HFFc6 (cell line): ENCODE measurements around the gene ABCB11. TPM values are rescaled to one million over a fixed set of nuclear protein-coding genes. Genes with fewer than 3 reads are reported as not detected.
"Not testable (repeated sequence)": the region's sequence is repeated elsewhere in the genome, so short reads cannot be mapped to it uniquely, and the experiment has no call there.

Source experiments
- DNase-seq: peaks from one replicate; pipeline ENCODE4 v3.0.0-alpha.2; 2018
- H3K27ac Mint-ChIP-seq: 2 replicates; pipeline ENCODE4 v1.8.0; 2020; ENCODE audit warnings: mild to moderate bottlenecking, mixed read lengths
- H3K27me3 Mint-ChIP-seq: 2 replicates; pipeline ENCODE4 v1.8.0; 2021; ENCODE audit warnings: mild to moderate bottlenecking, moderate library complexity, mixed read lengths; ENCODE audit not compliant: insufficient read depth
- H3K36me3 Mint-ChIP-seq: 2 replicates; pipeline ENCODE4 v1.8.0; 2021; ENCODE audit warnings: low read depth, mixed read lengths
- H3K4me1 Mint-ChIP-seq: 2 replicates; pipeline ENCODE4 v1.8.0; 2020; ENCODE audit warnings: low read depth, mixed read lengths
- H3K4me3 Mint-ChIP-seq: 2 replicates; pipeline ENCODE4 v1.8.0; 2020; ENCODE audit warnings: mild to moderate bottlenecking, moderate library complexity, mixed read lengths
- H3K9me3 Mint-ChIP-seq: 2 replicates; pipeline ENCODE4 v1.8.0; 2020; ENCODE audit warnings: mild to moderate bottlenecking, mixed read lengths
- CTCF ChIP-seq: fragments of 200-600 bp; sonication (generic); IDR thresholded peaks from 2 replicates; pipeline ENCODE4 v1.5.0; 2021; ENCODE audit warnings: antibody characterized with exemption, mild to moderate bottlenecking
- total RNA-seq, 6 experiments: library from RNA; stranded (reverse); fragmentation: NEBNext Ultra II Directional; extraction: Animal tissue kit (Norgen Biotek cat#: 25700); gene quantifications; 2 replicates in 1 of 6; 3 replicates in 5 of 6; pipeline ENCODE4 v1.2.3, GENCODE V29; 2021

Gene ABCB11
- total RNA-seq, 6 experiments from 2014 or later, result 0.02 TPM; not detected in 5

- DNase-seq, result peak; percentile 90
- Mint-ChIP-seq H3K27me3 (peaks cover 9% of the 10 kb centered on the region), H3K27ac (peak within 1 kb of the TSS; percentile 91), H3K4me3 (peak within 1 kb of the TSS; percentile 100), H3K4me1 (peaks cover 28% of the 10 kb centered on the region), H3K36me3 (0 out of 2 replicates have a peak, but pooled peaks cover 5% of the 10 kb centered on the region), H3K9me3 (no peaks in the 10 kb centered on the region)
- TF ChIP-seq CTCF, result peak; percentile 39
Measured at GRCh38 chr2:168890006-168890782, 140.9 kb downstream of the ABCB11 start, which contains the start of gene SPC25. TSS of gene SPC25 (minus strand) at chr2:168890430. CDS start at chr2:168889519, 911 bp downstream.

GRCh38 chr2:168889635-168890005, 141.5 kb downstream of the ABCB11 start:
- TF ChIP-seq CTCF, result no peak
- peak overlapping the region; percentile 100 for H3K4me3 Mint-ChIP-seq
- peaks cover 34% of the 10 kb centered on the region for H3K4me1 Mint-ChIP-seq
- H3K9me3 Mint-ChIP-seq, result no peaks in the 10 kb centered on the region
- DNase-seq, result no peak
- peaks cover 7% of the 10 kb centered on the region for H3K27me3 Mint-ChIP-seq
- H3K27ac Mint-ChIP-seq, result peak overlapping the region; percentile 91
- 0 out of 2 replicates have a peak, but pooled peaks cover 5% of the 10 kb centered on the region for H3K36me3 Mint-ChIP-seq

- Mint-ChIP-seq H3K27ac (0 out of 2 replicates have a peak overlapping the region, but pooled peaks have one; percentile 5), H3K36me3 (0 out of 2 replicates have a peak, but pooled peaks cover 5% of the 10 kb centered on the region), H3K4me3 (no peak overlapping the region), H3K27me3 (no peaks in the 10 kb centered on the region; the same call in 1 of the 2 replicates), H3K9me3 (no peaks in the 10 kb centered on the region), H3K4me1 (peaks cover 25% of the 10 kb centered on the region)
- peak; percentile 41 for DNase-seq
- TF ChIP-seq CTCF, result no peak
Measured at GRCh38 chr2:168884975-168885374, 146.1 kb downstream of the ABCB11 start.

- H3K9me3 Mint-ChIP-seq, H3K36me3 Mint-ChIP-seq, H3K27ac Mint-ChIP-seq, DNase-seq, H3K27me3 Mint-ChIP-seq, H3K4me3 Mint-ChIP-seq: not testable (repeated sequence)
- peaks cover 17% of the 10 kb centered on the region for H3K4me1 Mint-ChIP-seq
Measured at GRCh38 chr2:168882163-168882562, 149.0 kb downstream of the ABCB11 start.

GRCh38 chr2:168874368-168875054, 156.6 kb downstream of the ABCB11 start:
- TF ChIP-seq CTCF, result no peak
- Mint-ChIP-seq H3K4me1 (peaks cover 6% of the 10 kb centered on the region), H3K27ac (no peak overlapping the region), H3K36me3 (peaks cover 8% of the 10 kb centered on the region; the same call in 1 of the 2 replicates), H3K9me3 (no peaks in the 10 kb centered on the region), H3K27me3 (no peaks in the 10 kb centered on the region), H3K4me3 (no peak overlapping the region)
- no peak for DNase-seq

GRCh38 chr2:168870824-168871223, 160.3 kb downstream of the ABCB11 start:
- H3K36me3 Mint-ChIP-seq, result peaks cover 19% of the 10 kb centered on the region

More at GRCh38 chr2:168870824-168871223, 160.3 kb downstream of the ABCB11 start:
- not testable (repeated sequence) for H3K27ac Mint-ChIP-seq, H3K27me3 Mint-ChIP-seq, H3K4me3 Mint-ChIP-seq, DNase-seq, H3K4me1 Mint-ChIP-seq, H3K9me3 Mint-ChIP-seq

Other genes with a start within 250 kb of the ABCB11 start
- not detected for gene NOSTRIN, start 228.7 kb downstream of the ABCB11 start, total RNA-seq
- 10 to 100 TPM in 5 of 6 experiments, 1 to 10 TPM in 1; 9.4 to 22.6 (median 16.2) TPM for gene SPC25, start 140.9 kb downstream of the ABCB11 start, total RNA-seq
- not detected for gene G6PC2, start 130.0 kb downstream of the ABCB11 start, total RNA-seq
- not detected for gene DHRS9, start 38.2 kb upstream of the ABCB11 start, total RNA-seq